Activated CD8-positive, alpha-beta memory T cell treated with anti-CD3 and anti-CD28 coated beads for 36 hours (primary cell): ENCODE measurements around the gene KCNQ1. TPM values are rescaled to one million over a fixed set of nuclear protein-coding genes. Genes with fewer than 3 reads are reported as not detected.

ENCODE experiments used
- CTCF ChIA-PET: fragments of 350-600 bp; sonication (Branson Sonifier 250); formaldehyde crosslinking; loops from one replicate; lab custom pipeline; 2021; ENCODE audit warnings: antibody characterized with exemption; lab: Charles Lee
- POLR2A ChIA-PET: fragments of 350-600 bp; sonication (Branson Sonifier 250); formaldehyde crosslinking; loops from one replicate; lab custom pipeline; 2021; ENCODE audit warnings: antibody characterized with exemption; lab: Charles Lee
- total RNA-seq, 2 experiments: library from RNA; stranded (reverse); gene quantifications; one replicate each; pipeline ENCODE4 v1.2.3, GENCODE V29; 2021

The KCNQ1 gene
- total RNA-seq, 2 experiments from 2014 or later = 3.1 to 3.9 TPM

- ChIA-PET POLR2A (no interaction called here), CTCF (no interaction called here)
Measured at GRCh38 chr11:2795491-2795991, 350.7 kb downstream of the KCNQ1 start.

DNA sequence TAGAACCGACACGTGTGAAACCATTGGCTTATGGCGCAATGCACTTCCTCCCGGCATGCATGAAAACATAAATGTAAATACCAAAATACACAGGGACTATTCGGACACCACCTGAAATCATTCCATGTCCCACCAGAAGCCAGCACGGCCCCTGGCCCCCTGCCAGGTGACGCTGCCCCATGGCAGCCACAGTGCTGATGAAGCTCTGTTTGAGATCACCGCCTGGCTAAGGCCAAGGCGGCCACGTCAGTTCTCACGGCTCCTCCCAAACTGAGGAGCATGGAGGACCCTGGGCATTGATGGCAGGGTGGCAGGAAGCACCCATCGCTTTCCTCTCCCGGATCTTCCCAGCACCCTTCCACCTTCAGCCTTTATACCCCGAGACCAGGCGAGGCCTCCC is 351.3 kb downstream of the KCNQ1 start:
- CTCF ChIA-PET = no interaction called here
- POLR2A ChIA-PET = no interaction called here

GRCh38 chr11:2796508-2797113 is 351.8 kb downstream of the KCNQ1 start:
- ChIA-PET CTCF (no interaction called here), POLR2A (no interaction called here)

DNA sequence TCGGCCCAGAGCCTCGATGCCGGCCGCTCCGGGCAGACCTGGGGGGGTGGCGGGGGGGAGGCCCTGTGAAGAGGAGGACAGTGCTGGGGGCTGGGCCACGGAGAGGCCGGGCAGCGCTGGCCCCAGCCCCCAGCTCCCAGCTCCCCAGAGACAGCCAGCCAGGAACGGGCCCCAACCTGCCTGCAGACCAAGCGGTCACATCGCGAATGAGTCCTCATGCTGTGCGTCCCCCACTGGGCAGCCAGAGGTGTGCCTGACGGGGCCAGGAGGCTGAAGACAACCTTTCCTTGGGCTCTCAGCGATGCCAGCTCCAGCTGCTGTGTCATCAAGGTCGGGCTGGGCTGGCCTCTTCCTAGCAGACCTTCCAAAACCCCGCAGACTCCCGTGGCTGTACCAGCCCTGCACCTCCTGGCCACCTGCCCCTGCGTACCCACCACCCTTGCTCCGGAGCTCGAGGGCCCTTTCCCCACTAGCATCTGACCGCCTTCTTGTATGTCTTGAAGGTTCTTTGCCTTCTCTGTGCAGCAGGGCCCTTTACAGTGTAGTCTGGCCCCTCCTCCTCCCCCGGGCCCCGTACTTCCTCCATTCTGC is 352.4 kb downstream of the KCNQ1 start:
- CTCF ChIA-PET = no interaction called here
- POLR2A ChIA-PET = no interaction called here

DNA sequence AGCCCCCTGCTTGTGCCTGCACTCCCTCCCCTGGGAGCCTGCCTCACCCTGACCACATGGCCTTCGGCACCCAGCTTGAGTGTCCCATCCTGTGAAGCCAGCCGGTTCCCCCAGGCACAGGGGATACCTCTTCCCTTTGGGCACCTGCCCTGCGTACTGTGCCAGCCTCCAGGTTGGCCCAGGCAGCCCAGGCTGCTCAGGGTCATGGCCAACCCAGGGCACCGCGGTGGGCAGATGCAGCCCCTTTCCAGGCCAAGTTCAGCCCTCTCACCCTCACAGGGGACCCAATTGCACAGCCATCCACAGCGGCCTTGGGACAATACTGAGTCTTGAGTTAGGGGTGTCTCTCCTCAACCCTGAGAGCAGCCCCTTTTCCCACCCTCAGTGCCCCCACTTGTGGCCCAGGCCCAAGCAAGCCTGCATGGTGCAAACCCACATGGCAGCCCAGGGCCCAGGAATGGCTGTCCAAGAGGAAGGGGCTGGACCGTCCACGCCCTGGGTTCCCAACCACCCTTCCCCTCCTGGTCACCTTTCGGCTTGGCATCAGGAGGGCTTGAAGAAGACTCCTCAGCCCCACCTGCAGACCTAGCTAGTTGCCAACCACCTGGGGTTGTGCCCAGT is 353.0 kb downstream of the KCNQ1 start:
- POLR2A ChIA-PET = no interaction called here
- CTCF ChIA-PET = no interaction called here

DNA sequence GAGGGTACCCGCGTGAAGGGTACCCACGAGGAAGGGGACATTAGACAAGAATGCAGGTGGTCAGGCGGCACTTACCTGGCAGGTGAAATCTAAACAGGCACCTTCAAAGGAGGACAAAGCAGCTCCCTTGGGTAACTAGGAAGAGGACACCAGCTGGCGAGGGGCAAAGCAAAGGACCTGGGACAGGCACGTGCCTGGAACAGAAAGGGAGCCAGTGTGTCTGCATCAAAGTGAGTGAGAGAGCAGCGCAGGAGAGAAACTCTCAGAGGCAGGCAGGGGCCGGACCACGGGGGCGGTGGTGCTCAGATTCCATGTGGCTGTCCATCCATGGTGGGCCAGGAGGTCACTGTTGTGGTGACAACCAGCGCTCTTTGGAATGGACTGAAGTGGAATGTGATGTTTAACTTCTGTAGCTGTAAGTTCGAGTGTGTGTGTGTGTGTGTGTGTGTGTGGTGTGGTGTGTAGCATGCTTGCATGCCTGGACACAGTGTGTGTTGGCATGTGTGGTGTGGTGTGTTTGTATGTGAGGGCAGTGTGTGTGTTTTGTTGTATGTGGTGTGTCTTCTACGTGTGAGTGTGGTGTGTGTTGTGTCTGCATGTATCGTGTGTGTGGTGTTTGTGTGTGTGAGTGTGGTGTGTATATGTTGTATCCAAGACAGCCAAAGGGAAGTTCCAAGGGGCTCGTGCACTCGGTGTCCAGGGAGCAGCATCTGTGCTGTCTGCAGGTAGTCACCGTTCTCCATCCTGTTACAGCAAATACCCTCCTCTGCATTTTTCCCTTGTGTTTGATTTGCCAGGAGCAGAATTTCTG is 354.3 kb downstream of the KCNQ1 start:
- POLR2A ChIA-PET = no interaction called here
- CTCF ChIA-PET = no interaction called here

DNA sequence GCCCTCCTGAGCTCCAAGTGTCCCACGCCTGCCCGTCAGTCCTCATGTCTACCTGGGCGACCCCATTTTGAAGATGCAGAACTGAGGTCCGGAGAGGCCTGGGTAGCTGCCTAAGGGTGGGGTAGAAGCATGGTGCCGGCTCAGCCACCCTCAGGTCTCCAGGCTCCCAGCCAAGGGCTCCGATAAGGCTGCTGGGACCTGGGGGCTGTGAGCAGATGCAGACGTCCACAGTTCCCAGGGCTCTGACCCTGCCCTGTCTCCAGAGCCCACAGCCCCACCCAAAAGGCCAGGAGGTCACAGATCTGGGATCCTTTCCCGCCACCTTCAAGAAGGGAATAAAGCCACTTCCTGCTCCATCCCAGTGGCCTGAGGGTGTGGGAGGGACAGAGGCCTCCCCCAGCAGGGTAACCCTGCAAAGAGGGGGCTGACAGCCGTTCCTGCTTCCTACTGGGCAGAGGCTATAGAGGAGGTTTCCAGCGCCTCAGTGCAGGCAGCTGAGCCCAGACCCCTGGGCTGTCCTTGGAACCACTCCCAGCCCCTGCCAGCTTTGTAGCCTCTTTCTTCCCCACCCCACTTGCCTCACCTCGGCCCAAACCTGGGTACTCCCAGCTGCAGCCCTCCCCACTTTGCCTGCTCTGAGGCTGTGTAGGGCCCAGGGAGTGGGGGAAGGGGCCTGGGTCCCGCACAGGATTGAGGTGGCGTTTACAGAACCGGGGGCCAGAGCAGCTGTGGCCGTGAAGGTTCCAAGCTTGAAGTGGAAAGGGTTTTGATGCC is 355.3 kb downstream of the KCNQ1 start:
- ChIA-PET POLR2A (no interaction called here), CTCF (no interaction called here)

DNA sequence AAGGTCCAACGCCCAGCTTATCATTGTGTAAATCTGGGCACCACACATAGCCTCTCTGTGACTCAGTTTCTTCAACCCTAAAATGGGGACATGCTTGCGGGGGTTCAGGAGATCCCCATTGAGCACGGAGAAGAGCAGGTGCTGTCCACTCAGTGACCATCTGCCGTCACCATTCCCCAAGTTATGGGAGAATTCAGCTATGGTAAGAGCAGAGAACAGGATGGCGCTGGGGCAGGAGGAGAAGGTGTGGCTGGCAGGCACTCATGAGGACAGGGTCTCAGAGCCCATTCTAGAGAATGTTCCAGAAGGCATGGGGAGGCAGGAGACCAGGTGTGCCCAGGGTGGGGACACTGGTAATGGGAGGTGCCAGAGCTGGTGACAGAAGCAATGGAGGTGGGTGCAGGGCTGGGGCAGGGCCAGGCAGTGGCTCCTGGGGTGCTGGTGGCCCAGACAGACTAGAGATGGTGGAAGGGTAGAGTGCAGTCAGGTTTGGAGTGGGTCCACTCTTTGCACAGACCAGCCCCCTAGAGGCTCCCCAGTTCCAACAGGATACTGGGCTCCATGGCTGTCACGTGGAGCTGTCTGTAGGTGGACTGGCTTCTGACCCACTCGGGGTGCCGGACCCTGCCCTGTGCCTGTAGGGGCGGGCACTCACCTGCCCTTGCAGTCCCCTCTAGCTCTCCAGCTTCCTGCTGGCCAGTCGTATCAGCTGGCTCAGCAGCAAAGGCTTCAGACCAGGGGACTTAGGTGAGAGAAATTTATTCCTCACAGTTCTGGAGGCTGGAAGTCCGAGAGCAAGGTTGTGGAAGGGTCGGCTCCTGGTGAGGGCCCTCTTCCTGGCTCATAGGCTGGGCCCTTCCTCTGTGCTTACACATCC is 356.1 kb downstream of the KCNQ1 start:
- CTCF ChIA-PET = no interaction called here
- POLR2A ChIA-PET = no interaction called here

DNA sequence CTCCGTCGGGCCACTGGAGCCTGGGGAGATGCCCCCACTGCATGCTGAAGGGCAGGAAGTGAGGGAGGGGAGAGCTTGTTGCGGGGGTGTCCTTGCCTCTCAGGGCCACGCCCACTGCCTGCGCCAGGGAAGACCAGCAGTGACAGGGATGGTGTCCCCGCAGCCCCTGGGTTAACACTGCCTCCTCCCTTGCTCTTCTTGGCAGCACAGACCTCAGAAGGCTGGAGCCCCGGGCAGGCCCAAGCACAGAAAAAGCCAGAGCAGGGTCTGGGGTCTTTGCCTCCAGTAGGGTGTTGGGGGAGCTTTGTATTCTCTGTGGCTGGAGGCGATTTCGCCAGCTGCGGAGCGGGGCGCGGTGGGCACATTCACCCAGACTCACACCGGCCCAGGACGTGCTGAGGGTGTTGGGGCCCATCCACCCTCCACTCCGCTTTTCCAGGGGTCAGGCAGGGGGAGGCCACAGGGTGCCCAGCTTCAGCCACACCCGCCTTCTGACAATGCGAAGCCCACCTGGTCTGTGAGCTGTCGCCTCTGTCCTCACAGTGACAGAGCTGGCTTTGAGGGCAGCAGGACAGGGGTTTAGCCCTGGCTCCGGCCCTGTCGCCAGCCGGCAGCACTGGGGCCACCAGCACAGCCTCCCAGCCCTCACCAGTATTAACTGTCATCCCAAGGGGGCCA is 357.0 kb downstream of the KCNQ1 start:
- ChIA-PET POLR2A (no interaction called here), CTCF (no interaction called here)

DNA sequence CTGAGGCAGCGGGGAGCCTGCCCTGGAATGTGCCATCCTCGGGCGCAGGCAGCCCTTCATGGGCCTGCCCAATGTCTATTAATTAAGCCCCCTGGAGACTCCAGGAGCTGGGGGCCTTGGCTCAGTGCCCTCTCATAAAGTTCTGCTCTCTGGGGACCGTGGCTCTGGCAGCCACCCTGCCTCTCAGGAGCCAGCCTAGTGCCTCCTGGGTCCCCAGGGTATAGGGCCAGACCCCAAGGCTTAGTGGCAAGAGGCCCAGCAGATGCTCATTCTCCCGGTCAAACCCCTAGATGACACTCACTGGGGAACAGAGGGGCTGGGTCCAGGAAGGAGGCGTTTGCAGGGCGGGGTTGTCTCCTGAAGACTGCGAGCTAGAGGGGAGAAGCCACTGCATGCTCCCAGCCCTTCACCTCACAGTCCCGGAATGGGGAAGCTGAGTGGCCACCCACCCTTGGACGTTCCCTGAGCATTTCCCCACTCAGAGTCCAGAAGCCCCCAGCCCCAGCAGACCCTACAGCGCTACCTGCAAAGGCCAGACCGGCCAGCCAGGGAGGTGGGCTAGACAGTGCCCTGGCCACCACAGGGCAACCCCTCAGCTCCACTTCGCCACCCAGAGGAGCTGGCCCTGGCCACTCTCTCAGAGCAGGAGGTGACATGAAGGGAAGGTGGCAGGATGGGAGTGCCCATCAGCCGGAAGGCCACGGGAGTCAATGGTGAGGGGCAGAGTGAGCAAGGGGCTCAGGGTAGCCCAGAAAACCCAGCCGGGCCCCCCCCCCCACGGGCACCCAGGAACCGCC is 357.8 kb downstream of the KCNQ1 start:
- CTCF ChIA-PET = no interaction called here

DNA sequence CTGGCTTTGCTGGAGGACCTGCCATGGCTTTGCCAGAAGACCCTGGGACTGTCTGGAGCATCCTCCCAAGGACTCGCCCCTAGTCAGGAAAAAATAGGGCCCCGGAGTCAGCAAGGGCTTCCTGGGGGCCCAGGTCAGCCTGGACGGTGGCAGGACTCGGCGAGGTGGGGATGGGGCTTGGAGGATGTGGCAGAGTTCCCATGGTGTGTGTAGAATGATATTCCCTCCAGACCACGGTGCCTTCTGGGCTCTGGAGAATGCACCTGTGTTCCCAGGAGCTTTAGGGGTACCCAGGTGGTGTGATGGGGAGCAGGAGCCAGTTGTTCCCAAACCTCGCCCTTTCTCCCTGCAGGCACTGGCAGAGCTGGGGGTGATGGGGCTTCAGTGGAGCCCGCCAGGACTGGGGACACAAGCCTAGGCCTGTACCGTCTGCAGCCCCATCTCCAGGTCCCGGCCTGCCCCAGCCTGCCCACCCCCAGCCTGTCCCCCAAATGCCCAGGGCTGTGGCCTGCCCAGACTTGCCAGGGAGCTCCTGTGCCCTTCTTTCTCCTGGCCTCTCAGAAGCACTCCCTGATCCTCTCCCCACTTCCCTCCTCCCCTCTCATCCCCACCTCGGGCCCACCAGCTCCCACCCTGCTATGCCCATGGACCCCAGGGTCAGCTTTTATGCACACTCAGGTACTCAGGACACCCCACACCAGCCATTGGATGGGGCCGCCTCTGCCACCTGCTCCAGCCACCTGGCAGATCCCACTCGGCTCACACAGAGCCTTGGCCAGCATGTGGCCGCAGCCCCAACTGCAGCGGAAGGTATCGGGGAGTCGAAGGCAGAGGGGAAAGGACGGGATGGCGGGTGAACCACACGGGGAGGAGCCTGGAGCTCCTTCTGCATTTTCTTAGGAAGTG is 358.6 kb downstream of the KCNQ1 start:
- CTCF ChIA-PET = no interaction called here
- POLR2A ChIA-PET = no interaction called here

More for the DNA sequence above, 357.8 kb downstream of the KCNQ1 start:
- POLR2A ChIA-PET = no interaction called here

- POLR2A ChIA-PET = no interaction called here
- CTCF ChIA-PET = no interaction called here
Measured at GRCh38 chr11:2804189-2804588, 359.4 kb downstream of the KCNQ1 start.

GRCh38 chr11:2804701-2805387 is 360.0 kb downstream of the KCNQ1 start:
- CTCF ChIA-PET = no interaction called here

GRCh38 chr11:2805388-2806056 is 360.7 kb downstream of the KCNQ1 start:
- POLR2A ChIA-PET = no interaction called here
- CTCF ChIA-PET = no interaction called here

More at GRCh38 chr11:2804701-2805387, 360.0 kb downstream of the KCNQ1 start:
- POLR2A ChIA-PET = no interaction called here

- ChIA-PET CTCF (no interaction called here), POLR2A (no interaction called here)
Measured at GRCh38 chr11:2806351-2807024, 361.7 kb downstream of the KCNQ1 start.
